ENCODE results near the gene PLXDC2. TPM values are rescaled to one million over a fixed set of nuclear protein-coding genes. Genes with fewer than 3 reads are reported as not detected.

The PLXDC2 gene
- total RNA-seq, 1 experiment from 2014 or later, result 0.20 TPM

GRCh38 chr10:19986591-19986990 is 170.4 kb downstream of the PLXDC2 start (continued):
- TF ChIP-seq ZBTB33 (IDR thresholded peaks at IDR 0.05; ENCODE audit: extremely low read depth, insufficient replicate concordance, low read length), result no peak
- no peak for TF ChIP-seq YY1 (IDR thresholded peaks at IDR 0.05; ENCODE audit: extremely low read depth, insufficient replicate concordance, low read depth, low read length)
- TF ChIP-seq TCF7L2 (IDR thresholded peaks at IDR 0.05; ENCODE audit: borderline replicate concordance, extremely low read depth, insufficient read depth, insufficient read length), result no peak
- no peak for TF ChIP-seq ZFX (IDR thresholded peaks at IDR 0.05)
- TF ChIP-seq EZH2 (IDR thresholded peaks at IDR 0.05), result no peak
- TF ChIP-seq EZH2phosphoT487 (IDR thresholded peaks at IDR 0.05; ENCODE audit: borderline replicate concordance), result no peak
- TF ChIP-seq CBX3 (IDR thresholded peaks at IDR 0.05; ENCODE audit: low read depth), result no peak
- TF ChIP-seq POLR2A (IDR thresholded peaks at IDR 0.05; ENCODE audit: borderline replicate concordance, extremely low read depth, insufficient read depth, insufficient read length), result no peak
- TF ChIP-seq CEBPB (IDR thresholded peaks at IDR 0.05; ENCODE audit: low read depth), result no peak
- TF ChIP-seq FOSL1 (IDR thresholded peaks at IDR 0.05; ENCODE audit: low read depth), result no peak

DNA sequence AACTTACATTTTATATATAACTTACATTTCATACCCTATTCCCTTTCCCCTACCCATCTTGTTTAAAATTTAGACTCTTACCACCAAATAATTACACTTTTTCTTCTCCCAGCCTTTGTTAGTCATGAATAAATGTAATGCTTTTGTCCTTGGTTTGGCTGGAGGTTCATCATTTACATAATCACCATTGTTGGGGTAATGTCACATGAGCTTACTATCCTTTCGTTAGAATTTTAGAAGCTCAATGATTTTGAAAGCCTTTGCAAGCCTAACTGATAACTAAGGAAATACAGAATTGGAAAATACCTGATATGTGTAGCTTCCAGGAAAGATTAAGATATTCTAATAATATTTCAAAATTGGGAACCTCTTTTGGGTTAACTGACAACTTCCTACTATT is 171.7 kb downstream of the PLXDC2 start:
- ChIA-PET RAD21 (ENCODE audit: low non-redundant PET in 1 of 2, low total read pairs in 2 of 2, uncharacterized antibody in 2 of 2, unreplicated experiment in 2 of 2) (no interaction called here), POLR2A (no interaction called here)
- BruUV-seq (replicated peaks), result no TSS peak

More for the DNA sequence above, 171.7 kb downstream of the PLXDC2 start:
- TF ChIP-seq JUND (IDR thresholded peaks at IDR 0.05) (no peak), EGR1 (IDR thresholded peaks at IDR 0.05; ENCODE audit: low read depth) (no peak), CBX3 (IDR thresholded peaks at IDR 0.05; ENCODE audit: low read depth) (no peak), TCF7L2 (IDR thresholded peaks at IDR 0.05; ENCODE audit: borderline replicate concordance, extremely low read depth, insufficient read depth, insufficient read length) (no peak), SP1 (IDR thresholded peaks at IDR 0.05; ENCODE audit: low read depth) (no peak), ZFX (IDR thresholded peaks at IDR 0.05) (no peak), RAD21 (IDR thresholded peaks at IDR 0.05; ENCODE audit: low read depth) (no peak), ELF1 (IDR thresholded peaks at IDR 0.05; ENCODE audit: borderline replicate concordance, low read depth) (no peak), EZH2phosphoT487 (IDR thresholded peaks at IDR 0.05; ENCODE audit: borderline replicate concordance) (no peak), EZH2 (IDR thresholded peaks at IDR 0.05) (no peak), SIN3A (IDR thresholded peaks at IDR 0.05; ENCODE audit: low read depth) (no peak), ZNF274 (IDR thresholded peaks at IDR 0.05; ENCODE audit: low read depth, low read length) (no peak)
- TF ChIP-seq, protein P1, sequence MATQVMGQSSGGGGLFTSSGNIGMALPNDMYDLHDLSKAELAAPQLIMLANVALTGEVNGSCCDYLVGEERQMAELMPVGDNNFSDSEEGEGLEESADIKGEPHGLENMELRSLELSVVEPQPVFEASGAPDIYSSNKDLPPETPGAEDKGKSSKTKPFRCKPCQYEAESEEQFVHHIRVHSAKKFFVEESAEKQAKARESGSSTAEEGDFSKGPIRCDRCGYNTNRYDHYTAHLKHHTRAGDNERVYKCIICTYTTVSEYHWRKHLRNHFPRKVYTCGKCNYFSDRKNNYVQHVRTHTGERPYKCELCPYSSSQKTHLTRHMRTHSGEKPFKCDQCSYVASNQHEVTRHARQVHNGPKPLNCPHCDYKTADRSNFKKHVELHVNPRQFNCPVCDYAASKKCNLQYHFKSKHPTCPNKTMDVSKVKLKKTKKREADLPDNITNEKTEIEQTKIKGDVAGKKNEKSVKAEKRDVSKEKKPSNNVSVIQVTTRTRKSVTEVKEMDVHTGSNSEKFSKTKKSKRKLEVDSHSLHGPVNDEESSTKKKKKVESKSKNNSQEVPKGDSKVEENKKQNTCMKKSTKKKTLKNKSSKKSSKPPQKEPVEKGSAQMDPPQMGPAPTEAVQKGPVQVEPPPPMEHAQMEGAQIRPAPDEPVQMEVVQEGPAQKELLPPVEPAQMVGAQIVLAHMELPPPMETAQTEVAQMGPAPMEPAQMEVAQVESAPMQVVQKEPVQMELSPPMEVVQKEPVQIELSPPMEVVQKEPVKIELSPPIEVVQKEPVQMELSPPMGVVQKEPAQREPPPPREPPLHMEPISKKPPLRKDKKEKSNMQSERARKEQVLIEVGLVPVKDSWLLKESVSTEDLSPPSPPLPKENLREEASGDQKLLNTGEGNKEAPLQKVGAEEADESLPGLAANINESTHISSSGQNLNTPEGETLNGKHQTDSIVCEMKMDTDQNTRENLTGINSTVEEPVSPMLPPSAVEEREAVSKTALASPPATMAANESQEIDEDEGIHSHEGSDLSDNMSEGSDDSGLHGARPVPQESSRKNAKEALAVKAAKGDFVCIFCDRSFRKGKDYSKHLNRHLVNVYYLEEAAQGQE (IDR thresholded peaks at IDR 0.05; ENCODE audit: low read depth), result no peak
- no peak overlapping the region for H3K9ac ChIP-seq (ENCODE audit: low read length)
- no peak overlapping the region for H3K27ac ChIP-seq (ENCODE audit: low read depth, low read length)
- no peak overlapping the region for H3K4me3 ChIP-seq (replicated peaks in 1 of 2; ENCODE audit: low read depth in 1 of 2, low read length in 2 of 2)
- no peak overlapping the region for H3K4me2 ChIP-seq (ENCODE audit: low read length)
- no peaks in the 10 kb centered on the region for H4K20me1 ChIP-seq (ENCODE audit: insufficient read depth)
- no peaks in the 10 kb centered on the region for H3K27me3 ChIP-seq (ENCODE audit: insufficient read depth, low read length)
- no peaks in the 10 kb centered on the region for H3K4me1 ChIP-seq (ENCODE audit: control insufficient read depth in 1 of 2, insufficient read depth in 2 of 2, low read length in 2 of 2)
- H3K9me3 ChIP-seq (ENCODE audit: control insufficient read depth in 1 of 2, insufficient read depth in 1 of 2, low read depth in 1 of 2, low read length in 2 of 2), result peaks cover 21 to 23% of the 10 kb centered on the region in 2 experiments; a peak in 3 of 4 replicates
- CTCF ChIA-PET, result no interaction called here
- intact Hi-C loops (cut with micrococcal nuclease), result no loop called here
- ATAC-seq (no peak), DNase-seq (ENCODE audit: low read depth, low spot score) (no peak)
- H3K9me2 ChIP-seq (ENCODE audit: insufficient read depth), result no peaks in the 10 kb centered on the region
- no peak overlapping the region for H2AFZ ChIP-seq (ENCODE audit: low read depth, low read length, poor library complexity, severe bottlenecking)
- H3K36me3 ChIP-seq (ENCODE audit: control insufficient read depth in 1 of 2, insufficient read depth in 2 of 2, low read length in 2 of 2), result no peaks in the 10 kb centered on the region
- no peaks in the 10 kb centered on the region for H3K79me2 ChIP-seq (ENCODE audit: insufficient read depth, low read length)

Data from HCT116 (cell line).